ENCODE results near the gene CDR2L.

The CDR2L gene

GRCh38 chr17:74987418-74987908, at the start of gene CDR2L:
Gene CDR2L, plus strand, starts transcription at chr17:74987632. Its CDS starts 412 bp downstream, at chr17:74988044.
- no peaks in the 10 kb centered on the region for H3K36me3 ChIP-seq (ENCODE audit: control insufficient read depth, insufficient read depth, low read length)
- DNase-seq (ENCODE audit: extremely low read depth, insufficient read length): peak; percentile 89
- peak within 1 kb of the TSS; percentile 50 for H3K4me3 ChIP-seq (replicated peaks; ENCODE audit: low read depth, low read length)
- peaks cover 2% of the 10 kb centered on the region for H3K27me3 ChIP-seq (replicated peaks; ENCODE audit: control insufficient read depth, insufficient read depth, low read length)
- TF ChIP-seq, protein P1, sequence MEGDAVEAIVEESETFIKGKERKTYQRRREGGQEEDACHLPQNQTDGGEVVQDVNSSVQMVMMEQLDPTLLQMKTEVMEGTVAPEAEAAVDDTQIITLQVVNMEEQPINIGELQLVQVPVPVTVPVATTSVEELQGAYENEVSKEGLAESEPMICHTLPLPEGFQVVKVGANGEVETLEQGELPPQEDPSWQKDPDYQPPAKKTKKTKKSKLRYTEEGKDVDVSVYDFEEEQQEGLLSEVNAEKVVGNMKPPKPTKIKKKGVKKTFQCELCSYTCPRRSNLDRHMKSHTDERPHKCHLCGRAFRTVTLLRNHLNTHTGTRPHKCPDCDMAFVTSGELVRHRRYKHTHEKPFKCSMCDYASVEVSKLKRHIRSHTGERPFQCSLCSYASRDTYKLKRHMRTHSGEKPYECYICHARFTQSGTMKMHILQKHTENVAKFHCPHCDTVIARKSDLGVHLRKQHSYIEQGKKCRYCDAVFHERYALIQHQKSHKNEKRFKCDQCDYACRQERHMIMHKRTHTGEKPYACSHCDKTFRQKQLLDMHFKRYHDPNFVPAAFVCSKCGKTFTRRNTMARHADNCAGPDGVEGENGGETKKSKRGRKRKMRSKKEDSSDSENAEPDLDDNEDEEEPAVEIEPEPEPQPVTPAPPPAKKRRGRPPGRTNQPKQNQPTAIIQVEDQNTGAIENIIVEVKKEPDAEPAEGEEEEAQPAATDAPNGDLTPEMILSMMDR (IDR thresholded peaks at IDR 0.05; ENCODE audit: insufficient read depth, low read length, poor library complexity, severe bottlenecking): no peak

- Histone ChIP-seq H3K4me3 (replicated peaks; ENCODE audit: low read depth, low read length) (no peak overlapping the region), H3K27me3 (replicated peaks; ENCODE audit: control insufficient read depth, insufficient read depth, low read length) (no peaks in the 10 kb centered on the region; the same call in 1 of the 2 replicates), H3K36me3 (ENCODE audit: control insufficient read depth, insufficient read depth, low read length) (no peaks in the 10 kb centered on the region)
- DNase-seq (ENCODE audit: extremely low read depth, insufficient read length): no peak
- TF ChIP-seq, protein P1 (IDR thresholded peaks at IDR 0.05; ENCODE audit: insufficient read depth, low read length, poor library complexity, severe bottlenecking): no peak
Observed at GRCh38 chr17:74938194-74938950, 49.1 kb upstream of the CDR2L start.

GRCh38 chr17:74939534-74939933, 47.9 kb upstream of the CDR2L start:
- Histone ChIP-seq H3K4me3 (replicated peaks; ENCODE audit: low read depth, low read length) (no peak overlapping the region), H3K36me3 (ENCODE audit: control insufficient read depth, insufficient read depth, low read length) (no peaks in the 10 kb centered on the region), H3K27me3 (replicated peaks; ENCODE audit: control insufficient read depth, insufficient read depth, low read length) (no peaks in the 10 kb centered on the region; the same call in 1 of the 2 replicates)
- TF ChIP-seq, protein P1 (IDR thresholded peaks at IDR 0.05; ENCODE audit: insufficient read depth, low read length, poor library complexity, severe bottlenecking): no peak
- DNase-seq (ENCODE audit: extremely low read depth, insufficient read length): no peak

- H3K27me3 ChIP-seq (replicated peaks; ENCODE audit: control insufficient read depth, insufficient read depth, low read length): no peaks in the 10 kb centered on the region
- H3K4me3 ChIP-seq (replicated peaks; ENCODE audit: low read depth, low read length): no peak overlapping the region
- no peak for DNase-seq (ENCODE audit: extremely low read depth, insufficient read length)
- TF ChIP-seq, protein P1 (IDR thresholded peaks at IDR 0.05; ENCODE audit: insufficient read depth, low read length, poor library complexity, severe bottlenecking): no peak
- H3K36me3 ChIP-seq (ENCODE audit: control insufficient read depth, insufficient read depth, low read length): no peaks in the 10 kb centered on the region
Observed at GRCh38 chr17:74941128-74941725, 46.2 kb upstream of the CDR2L start.

DNA sequence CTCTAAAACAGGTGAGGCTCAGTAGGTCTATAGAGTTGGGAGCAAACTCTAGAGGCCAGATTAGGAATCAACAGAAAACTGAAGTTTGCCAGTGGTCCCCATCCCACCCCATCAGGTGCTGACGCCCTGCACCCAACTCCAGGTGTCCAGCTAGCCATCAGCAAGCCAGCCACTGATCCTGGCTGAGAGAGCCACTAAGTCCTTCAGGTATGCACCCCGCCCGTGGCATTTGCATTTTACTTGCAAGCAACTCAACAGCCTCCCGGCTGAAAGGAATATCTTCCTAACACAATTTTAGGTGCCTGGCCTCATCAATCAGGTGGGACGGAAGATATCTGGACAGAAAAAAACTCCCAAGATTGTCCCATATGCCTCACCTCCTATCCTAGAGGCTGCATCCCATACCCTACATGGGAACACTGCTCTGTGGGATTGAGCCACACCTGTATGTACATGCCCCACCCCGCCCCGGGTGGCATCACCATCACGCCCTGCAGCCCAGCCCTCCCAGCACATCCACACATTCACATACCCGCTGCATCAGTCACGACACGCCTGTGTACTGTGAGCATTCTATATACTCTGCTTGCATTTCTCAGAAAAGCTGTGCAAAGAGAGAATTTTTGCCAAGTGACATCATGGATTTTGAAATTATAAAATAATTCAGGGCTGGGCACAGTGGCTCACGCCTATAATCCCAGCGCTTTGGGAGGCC, 43.5 kb upstream of the CDR2L start:
- TF ChIP-seq, protein P1 (IDR thresholded peaks at IDR 0.05; ENCODE audit: insufficient read depth, low read length, poor library complexity, severe bottlenecking): no peak
- H3K4me3 ChIP-seq (replicated peaks; ENCODE audit: low read depth, low read length): no peak overlapping the region
- DNase-seq (ENCODE audit: extremely low read depth, insufficient read length): no peak
- H3K36me3 ChIP-seq (ENCODE audit: control insufficient read depth, insufficient read depth, low read length): no peaks in the 10 kb centered on the region
- no peaks in the 10 kb centered on the region for H3K27me3 ChIP-seq (replicated peaks; ENCODE audit: control insufficient read depth, insufficient read depth, low read length)

Measured in GM06990 (cell line).